Measurements from ENCODE around the gene CTNNA2.

CTNNA2 gene

DNA sequence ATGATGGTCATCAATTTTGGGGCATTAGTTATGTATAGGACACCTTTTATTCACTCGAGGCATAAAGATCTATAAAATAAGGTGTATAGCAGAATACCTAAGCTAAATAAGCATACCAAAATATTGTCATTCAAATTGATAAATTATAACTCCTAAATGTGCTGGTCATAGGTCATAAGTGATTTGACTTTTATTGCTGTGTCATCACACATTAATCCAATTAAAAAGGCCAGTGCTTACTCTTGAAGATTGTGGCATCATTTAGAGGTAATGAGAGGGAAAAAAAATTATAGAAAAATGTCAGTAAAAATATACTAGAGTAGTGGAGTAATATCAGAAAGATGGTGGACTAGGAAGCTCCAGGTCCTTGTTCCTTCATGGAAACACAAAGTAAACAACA lies 1138.6 kb downstream of the CTNNA2 start:
- no peak for DNase-seq

- DNase-seq, result no peak
Measured at GRCh38 chr2:80655265-80655664, 1142.4 kb downstream of the CTNNA2 start.

DNA sequence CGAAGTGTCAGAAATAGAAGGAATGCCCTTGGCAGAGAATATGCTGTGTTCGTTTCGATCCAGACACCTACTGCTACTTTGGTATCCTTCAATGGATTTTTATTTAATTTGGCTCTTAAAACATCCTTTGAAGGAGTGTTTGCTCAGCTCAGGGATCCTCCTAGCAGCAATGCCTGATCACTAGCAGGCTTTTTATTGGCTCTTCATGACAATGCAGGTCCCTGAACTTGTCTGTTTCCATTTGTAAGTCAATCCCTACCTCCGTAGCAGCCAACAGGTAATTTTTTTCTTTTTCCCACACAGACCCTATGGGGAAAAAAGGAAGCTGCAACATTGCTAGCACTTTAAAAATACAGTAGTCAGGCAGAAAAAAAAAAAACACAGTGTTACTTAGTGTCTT lies 1157.9 kb downstream of the CTNNA2 start:
- no peak for DNase-seq

DNA sequence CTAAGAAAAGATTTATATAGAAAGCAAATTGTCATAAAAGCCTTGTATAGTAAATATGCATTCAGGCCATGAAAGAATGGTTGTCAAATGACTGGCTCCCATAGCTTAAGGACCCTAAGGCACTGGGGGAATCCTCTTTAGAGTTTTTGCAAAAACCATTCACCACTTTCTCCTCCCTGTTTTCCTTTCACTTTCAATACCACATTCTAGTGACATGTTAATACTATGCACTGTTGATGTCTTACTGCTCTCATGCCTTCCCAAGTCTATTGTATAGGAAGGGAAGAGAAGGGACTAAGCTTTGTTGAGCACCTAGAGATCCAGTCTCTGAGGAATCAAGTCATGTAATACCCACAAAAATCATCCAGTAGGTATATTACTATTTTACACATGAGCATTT lies 1174.7 kb downstream of the CTNNA2 start:
- no peak for DNase-seq

DNA sequence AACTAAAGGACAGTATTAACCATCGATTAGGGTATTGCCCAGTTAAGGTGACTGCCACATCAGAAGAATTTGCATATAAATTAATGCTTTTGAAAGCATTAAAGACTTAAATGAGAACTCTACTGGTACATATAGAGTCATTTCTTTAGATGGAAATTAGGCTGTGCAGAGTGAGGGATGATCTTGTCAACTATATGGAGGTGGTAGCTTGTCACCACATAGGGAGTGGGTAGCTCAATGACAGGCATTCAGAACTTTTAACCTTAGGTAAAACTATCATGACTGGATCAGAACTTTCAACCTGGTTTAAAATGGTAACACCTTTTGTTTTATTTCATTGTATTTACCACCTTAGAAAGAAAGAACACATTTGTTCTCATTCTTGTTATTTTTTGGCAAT lies 1176.3 kb downstream of the CTNNA2 start:
- DNase-seq, result no peak

Data from NK-92 treated with Interleukin-12 subunit alpha and Interleukin-12 subunit beta, amount 100 ng/mL, for 24 hours (cell line).